Measurements from ENCODE around the gene NHS. TPM values are rescaled to one million over a fixed set of nuclear protein-coding genes. Genes with fewer than 3 reads are reported as not detected.

NHS gene
- total RNA-seq, 1 experiment from 2014 or later: 19.5 TPM

DNA sequence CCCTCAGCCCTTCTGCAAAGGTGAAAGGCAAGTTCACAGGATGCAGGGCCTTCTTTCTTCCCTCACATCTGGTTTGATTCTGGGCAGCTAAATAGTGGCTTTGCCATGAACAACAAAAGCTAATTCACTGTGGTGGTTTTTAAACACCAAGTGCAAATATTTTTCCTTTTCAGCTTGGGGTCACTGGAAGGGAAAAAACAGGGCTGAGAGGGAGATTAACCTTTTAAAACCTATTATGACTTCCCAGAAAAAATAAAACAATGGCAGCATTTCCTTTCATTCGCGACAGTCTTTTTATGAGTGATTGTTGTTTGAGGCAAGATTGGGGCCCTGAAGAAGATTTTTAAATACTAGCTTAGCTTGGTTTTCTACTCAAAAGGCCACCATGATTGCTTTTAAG lies 258.5 kb downstream of the NHS start:
- Mint-ChIP-seq H3K27ac (ENCODE audit: unreplicated experiment) (peak overlapping the region; percentile 52), H3K9me3 (ENCODE audit: low read depth, unreplicated experiment) (no peaks in the 10 kb centered on the region), H3K36me3 (ENCODE audit: insufficient read depth, unreplicated experiment) (peaks cover 4% of the 10 kb centered on the region), H3K4me3 (ENCODE audit: low read depth, unreplicated experiment) (peak overlapping the region; percentile 39), H3K27me3 (ENCODE audit: unreplicated experiment) (no peaks in the 10 kb centered on the region), H3K4me1 (ENCODE audit: low read depth, unreplicated experiment) (peaks cover 37% of the 10 kb centered on the region)
- no TSS peak for BruUV-seq (replicated peaks)
- no peak for DNase-seq
- CTCF ChIA-PET: no interaction called here
- TF ChIP-seq, protein P1, sequence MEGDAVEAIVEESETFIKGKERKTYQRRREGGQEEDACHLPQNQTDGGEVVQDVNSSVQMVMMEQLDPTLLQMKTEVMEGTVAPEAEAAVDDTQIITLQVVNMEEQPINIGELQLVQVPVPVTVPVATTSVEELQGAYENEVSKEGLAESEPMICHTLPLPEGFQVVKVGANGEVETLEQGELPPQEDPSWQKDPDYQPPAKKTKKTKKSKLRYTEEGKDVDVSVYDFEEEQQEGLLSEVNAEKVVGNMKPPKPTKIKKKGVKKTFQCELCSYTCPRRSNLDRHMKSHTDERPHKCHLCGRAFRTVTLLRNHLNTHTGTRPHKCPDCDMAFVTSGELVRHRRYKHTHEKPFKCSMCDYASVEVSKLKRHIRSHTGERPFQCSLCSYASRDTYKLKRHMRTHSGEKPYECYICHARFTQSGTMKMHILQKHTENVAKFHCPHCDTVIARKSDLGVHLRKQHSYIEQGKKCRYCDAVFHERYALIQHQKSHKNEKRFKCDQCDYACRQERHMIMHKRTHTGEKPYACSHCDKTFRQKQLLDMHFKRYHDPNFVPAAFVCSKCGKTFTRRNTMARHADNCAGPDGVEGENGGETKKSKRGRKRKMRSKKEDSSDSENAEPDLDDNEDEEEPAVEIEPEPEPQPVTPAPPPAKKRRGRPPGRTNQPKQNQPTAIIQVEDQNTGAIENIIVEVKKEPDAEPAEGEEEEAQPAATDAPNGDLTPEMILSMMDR (IDR thresholded peaks at IDR 0.05; ENCODE audit: unreplicated experiment): no peak
- intact Hi-C loops (cut with micrococcal nuclease; ENCODE audit: unreplicated experiment): no loop called here

DNA sequence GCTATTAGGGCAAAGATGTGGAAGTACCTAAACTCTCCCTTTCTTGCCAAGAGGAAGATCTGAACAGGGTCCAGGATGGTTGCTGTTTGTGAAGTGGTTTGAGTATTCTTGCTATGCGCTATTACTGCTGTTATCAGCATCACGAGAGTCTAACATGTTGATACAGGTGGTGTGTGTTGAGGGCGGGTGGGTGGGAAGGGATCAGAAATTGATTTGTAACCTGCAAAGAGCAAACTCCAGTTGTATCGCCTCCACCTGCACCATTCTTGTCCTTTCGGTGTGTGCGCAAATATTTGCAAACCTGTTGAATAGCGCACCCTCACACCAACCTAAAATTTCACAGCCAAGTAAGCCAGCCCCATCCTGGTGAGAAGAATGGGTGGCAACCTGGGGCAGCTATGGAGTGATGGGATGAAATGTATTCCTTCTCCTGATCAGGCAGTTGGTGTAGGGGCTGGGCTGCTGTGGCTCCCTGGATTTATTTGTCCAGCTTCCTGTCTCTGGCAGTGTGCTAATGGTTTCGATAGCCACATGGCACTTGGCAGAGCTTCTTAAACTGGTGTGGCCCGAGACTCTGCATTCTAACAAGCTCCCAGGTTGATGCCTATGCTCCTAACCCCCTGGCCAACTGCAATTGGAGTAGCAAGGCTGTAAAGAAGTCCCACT lies 259.7 kb downstream of the NHS start:
- no peak for DNase-seq
- Mint-ChIP-seq H3K4me1 (ENCODE audit: low read depth, unreplicated experiment) (peaks cover 39% of the 10 kb centered on the region), H3K9me3 (ENCODE audit: low read depth, unreplicated experiment) (no peaks in the 10 kb centered on the region), H3K27me3 (ENCODE audit: unreplicated experiment) (no peaks in the 10 kb centered on the region), H3K36me3 (ENCODE audit: insufficient read depth, unreplicated experiment) (peaks cover 4% of the 10 kb centered on the region), H3K27ac (ENCODE audit: unreplicated experiment) (peak overlapping the region; percentile 52), H3K4me3 (ENCODE audit: low read depth, unreplicated experiment) (peak overlapping the region; percentile 71)
- TF ChIP-seq, protein P1 (IDR thresholded peaks at IDR 0.05; ENCODE audit: unreplicated experiment): no peak
- no TSS peak for BruUV-seq (replicated peaks)
- intact Hi-C loops (cut with micrococcal nuclease; ENCODE audit: unreplicated experiment): loop anchor here (2.0 kb wide), 1 partner anchor 40 kb away; no protein-coding TSS in a partner anchor
- CTCF ChIA-PET: interaction anchor here (1.3 to 1.6 kb wide), 2 partner anchors 21 to 43 kb away, joined by 3 to 6 read pairs; no protein-coding TSS in a partner anchor

DNA sequence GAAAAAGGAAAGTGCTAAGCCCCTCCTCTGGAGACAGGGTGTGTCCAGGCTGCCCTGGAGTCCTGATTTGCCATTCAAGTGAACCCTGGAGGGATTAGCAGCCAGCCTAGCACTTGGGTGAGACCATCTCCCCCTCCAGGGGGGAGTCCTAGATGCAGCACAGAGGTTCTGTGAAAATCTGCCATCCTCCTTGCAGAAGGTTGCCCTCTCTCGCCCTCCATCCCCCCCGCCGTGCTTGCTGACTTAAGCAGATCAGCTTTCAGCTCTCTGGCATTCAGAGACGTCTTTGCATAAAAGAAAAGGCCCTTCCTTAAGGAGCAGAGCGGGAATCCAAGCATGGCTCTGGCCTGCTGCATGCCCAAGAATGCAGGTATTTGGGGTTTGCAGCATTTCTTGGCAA lies 260.2 kb downstream of the NHS start:
- H3K4me1 Mint-ChIP-seq (ENCODE audit: low read depth, unreplicated experiment): peaks cover 44% of the 10 kb centered on the region
- intact Hi-C loops (cut with micrococcal nuclease; ENCODE audit: unreplicated experiment): loop anchor here (2.0 kb wide), 1 partner anchor 40 kb away; no protein-coding TSS in a partner anchor
- H3K27ac Mint-ChIP-seq (ENCODE audit: unreplicated experiment): peak overlapping the region; percentile 17
- H3K36me3 Mint-ChIP-seq (ENCODE audit: insufficient read depth, unreplicated experiment): peaks cover 4% of the 10 kb centered on the region
- H3K4me3 Mint-ChIP-seq (ENCODE audit: low read depth, unreplicated experiment): peak overlapping the region; percentile 71
- no peaks in the 10 kb centered on the region for H3K27me3 Mint-ChIP-seq (ENCODE audit: unreplicated experiment)
- CTCF ChIA-PET: interaction anchor here (0.6 to 1.6 kb wide), 3 partner anchors 21 to 188 kb away, joined by 3 to 6 read pairs (median 3); no protein-coding TSS in a partner anchor
- TF ChIP-seq, protein P1 (IDR thresholded peaks at IDR 0.05; ENCODE audit: unreplicated experiment): no peak
- no TSS peak for BruUV-seq (replicated peaks)
- no peaks in the 10 kb centered on the region for H3K9me3 Mint-ChIP-seq (ENCODE audit: low read depth, unreplicated experiment)
- DNase-seq: peak; percentile 85

DNA sequence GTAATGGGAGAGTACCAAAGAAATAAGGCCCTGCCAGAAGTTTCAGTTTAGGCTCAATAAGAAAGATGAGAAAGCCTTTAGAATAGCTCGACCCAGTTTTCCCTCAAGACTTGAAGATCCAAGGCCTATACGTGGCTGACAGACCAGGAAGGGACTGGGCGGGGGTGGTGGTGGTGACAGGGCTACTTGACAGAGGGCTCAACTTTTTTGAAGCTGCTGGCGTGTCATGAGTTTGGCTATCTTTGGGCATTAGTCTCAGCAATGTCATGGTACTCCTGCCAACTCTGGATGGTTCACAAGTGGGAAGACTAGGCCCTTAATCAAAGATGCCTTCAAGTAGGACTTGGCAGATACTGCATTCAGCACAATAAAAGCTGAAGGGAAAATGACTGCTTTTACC lies 262.2 kb downstream of the NHS start:
- peak overlapping the region; percentile 71 for H3K4me3 Mint-ChIP-seq (ENCODE audit: low read depth, unreplicated experiment)

More for the DNA sequence above, 262.2 kb downstream of the NHS start:
- intact Hi-C loops (cut with micrococcal nuclease; ENCODE audit: unreplicated experiment): no loop called here
- H3K36me3 Mint-ChIP-seq (ENCODE audit: insufficient read depth, unreplicated experiment): peaks cover 4% of the 10 kb centered on the region
- H3K27me3 Mint-ChIP-seq (ENCODE audit: unreplicated experiment): no peaks in the 10 kb centered on the region
- DNase-seq: no peak
- TF ChIP-seq, protein P1 (IDR thresholded peaks at IDR 0.05; ENCODE audit: unreplicated experiment): no peak
- CTCF ChIA-PET: no interaction called here
- H3K4me1 Mint-ChIP-seq (ENCODE audit: low read depth, unreplicated experiment): peaks cover 51% of the 10 kb centered on the region
- H3K9me3 Mint-ChIP-seq (ENCODE audit: low read depth, unreplicated experiment): no peaks in the 10 kb centered on the region
- no TSS peak for BruUV-seq (replicated peaks)
- no peak overlapping the region for H3K27ac Mint-ChIP-seq (ENCODE audit: unreplicated experiment)

Measured in Calu3 (cell line).